Activated CD4-positive, alpha-beta T cell treated with anti-CD3 and anti-CD28 coated beads, Interleukin-10, Interleukin-2, amounts not matched to agents 100 ng/mL and 50 ng/mL, durations not matched to agents 16 hours and 8 hours (primary cell): ENCODE results near the gene SPTBN2.
"Not testable (repeated sequence)": the region's sequence is repeated elsewhere in the genome, so short reads cannot be mapped to it uniquely, and the experiment has no call there.

Experiments used
- DNase-seq: peaks from one replicate; pipeline ENCODE4 v3.0.0-alpha.2; 2020

SPTBN2 gene

DNA sequence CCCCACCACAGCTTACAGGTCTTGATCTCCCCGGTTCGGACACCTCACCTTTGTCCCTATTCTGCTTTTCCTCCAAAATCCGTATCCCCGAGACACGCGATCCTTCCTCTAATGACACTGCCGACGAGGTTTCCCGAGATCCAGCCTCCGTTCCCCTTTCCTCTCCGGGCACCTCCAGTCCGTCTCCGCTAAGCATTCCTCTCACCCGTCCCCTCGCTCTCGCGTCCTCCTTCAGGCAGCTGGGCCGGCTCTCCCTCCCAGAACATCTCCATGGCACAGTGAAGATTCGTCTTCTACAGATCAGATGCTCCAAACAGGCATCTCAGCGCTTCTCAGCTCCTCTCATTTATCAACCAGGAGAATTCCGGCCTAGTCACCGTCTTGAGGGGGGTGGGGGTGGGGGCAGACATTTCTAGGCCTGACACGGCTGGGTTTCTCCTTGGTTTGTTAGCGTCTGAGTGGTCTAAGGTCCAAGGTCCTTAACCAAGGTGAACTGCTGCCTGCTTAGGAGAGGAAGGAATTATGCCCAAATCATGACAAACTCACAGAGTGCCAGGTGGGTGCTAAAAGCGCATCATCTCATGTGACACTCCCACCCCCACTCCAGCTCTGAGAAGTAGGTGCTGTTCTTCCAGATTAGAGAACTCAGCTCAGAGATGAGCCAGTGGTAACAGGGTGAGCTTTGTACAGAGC is at the start of gene SPTBN2:
Gene SPTBN2, minus strand, starts transcription at position 524 of the 693 bp plus-strand sequence. CDS start 7,976 bp downstream, outside the sequence.
- DNase-seq: no peak

DNA sequence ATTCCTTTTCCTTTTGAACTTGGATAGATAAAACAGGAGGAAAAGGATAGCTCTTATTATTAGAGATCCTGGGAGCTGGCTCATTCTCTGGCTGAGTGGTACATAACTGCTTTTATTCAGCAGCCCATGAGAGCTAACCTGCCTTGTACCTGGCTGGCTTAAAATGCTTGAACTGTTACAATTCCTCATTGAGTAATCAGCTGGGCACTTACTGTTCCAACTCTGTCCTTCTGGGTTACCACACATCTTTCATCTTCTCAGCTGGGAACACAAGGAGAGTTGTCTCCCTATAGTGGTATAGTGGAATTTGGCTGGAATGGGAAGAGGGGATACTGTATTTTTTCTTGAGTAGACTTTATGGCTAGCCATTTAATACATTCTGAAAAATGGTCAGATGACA is 39.8 kb upstream of the SPTBN2 start:
- DNase-seq: no peak

DNA sequence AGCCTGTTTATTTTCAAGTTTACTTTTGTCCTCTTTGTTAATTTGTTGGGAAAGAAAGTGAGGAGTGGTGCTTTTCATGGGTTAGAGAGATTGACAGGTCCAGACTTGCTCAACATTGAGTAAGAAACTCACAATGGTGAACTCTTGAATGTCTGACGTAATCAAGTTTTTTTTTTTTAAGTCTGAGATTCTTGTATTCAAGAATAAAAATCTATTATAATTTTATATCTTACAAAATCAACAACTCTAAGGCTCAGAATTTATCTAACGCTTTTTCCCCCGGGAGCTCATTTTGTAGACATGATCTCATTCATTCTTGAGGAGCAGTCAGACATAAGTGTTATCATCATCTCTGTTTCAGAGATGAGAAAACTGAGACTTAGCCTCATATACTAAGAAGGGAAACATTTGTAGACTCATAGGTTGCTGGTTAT is 39.1 kb upstream of the SPTBN2 start:
- no peak for DNase-seq

DNA sequence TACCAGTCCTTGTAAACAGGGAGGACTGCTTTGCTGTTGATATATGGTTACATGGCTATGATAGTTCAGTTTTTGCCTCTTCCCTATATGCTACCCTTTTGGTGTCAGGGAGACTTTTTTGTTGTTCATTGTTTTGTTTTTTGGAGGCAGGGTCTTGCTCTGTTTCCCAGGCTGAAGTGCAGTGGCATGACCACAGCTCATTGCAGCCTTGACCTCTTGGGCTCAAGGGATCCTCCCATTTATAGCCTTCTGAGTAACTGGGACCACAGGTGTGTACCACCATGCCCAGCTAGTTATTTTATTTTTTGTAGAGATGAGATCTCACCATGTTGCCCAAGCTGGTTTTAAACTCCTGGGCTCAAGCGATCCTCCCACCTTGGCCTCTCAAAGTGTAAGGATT is 38.6 kb upstream of the SPTBN2 start:
- no peak for DNase-seq

DNA sequence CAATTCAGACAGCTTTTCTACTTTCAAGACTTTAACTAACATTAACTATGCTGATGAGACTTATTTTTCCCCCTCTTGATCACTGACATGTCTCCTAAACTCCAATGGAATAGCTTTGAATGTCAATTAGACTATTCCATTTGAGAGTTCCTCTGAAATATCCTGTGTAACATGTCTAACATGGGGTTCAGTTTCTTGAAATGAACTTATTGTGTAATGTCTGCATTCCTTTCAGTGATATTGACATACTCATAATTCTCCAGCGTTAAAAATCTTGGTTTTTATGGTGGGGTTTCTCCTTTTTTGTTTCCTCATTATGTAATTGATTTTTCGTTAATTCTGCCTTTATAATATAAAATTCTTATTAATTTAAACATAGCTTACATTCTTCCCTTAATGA is 37.7 kb upstream of the SPTBN2 start:
- no peak for DNase-seq

DNA sequence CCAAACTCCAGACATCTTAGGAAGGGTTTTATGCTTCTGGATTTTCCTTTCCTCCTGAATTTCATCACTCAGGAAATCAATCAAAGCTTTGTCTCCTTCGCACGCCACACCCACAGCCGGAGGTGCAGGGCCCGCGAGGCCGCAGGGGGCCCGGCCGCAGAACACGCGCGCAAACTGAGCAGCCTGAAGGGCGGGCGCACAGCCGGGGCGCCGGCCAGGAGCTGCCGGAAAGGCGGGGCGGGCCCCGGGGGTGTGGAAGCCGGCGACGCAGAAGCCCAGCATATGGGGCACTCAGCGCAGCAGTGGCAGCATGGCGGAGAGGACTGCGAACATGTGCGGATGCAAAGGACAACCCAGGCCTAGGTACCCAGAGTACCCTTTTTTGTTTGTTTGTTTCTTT is 33.1 kb upstream of the SPTBN2 start:
- no peak for DNase-seq

DNA sequence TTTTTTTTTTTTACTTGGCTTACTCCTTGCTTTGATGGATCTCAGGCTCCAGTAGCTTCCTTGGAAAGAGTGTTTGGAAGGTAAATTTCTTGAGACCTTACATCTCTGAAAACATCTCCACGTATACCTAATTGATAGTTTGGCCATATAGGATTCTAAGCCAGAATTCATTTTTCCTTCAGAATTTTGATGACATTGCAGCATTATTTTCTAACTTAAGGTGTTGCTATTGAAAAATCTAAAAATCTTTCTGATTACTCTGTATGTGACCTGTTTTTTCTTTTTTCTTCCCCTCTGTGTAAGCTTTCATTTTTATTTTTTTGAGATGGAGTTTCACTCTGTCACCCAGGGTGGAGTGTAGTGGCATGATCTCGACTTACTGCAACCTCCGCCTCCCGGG is 23.1 kb upstream of the SPTBN2 start:
- no peak for DNase-seq

DNA sequence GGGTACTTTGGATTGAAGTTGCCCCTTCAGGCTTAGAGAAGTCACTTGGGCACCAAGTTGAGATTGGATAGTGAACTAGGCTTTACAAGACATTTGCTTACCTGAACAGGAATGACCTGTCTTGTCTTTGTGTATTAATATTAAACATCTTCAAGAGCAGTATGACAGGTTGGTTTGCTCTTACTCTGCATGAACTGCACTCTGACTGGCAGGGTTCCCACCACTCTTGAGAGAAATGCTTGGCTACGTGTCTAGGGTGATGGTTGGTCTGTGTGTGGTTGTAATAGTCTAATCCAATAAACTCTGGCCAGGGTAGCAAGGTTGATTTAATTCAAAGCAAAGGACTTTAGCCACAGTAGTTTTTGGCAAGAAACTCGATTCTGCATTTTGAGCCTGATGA is 20.1 kb upstream of the SPTBN2 start:
- no peak for DNase-seq

DNA sequence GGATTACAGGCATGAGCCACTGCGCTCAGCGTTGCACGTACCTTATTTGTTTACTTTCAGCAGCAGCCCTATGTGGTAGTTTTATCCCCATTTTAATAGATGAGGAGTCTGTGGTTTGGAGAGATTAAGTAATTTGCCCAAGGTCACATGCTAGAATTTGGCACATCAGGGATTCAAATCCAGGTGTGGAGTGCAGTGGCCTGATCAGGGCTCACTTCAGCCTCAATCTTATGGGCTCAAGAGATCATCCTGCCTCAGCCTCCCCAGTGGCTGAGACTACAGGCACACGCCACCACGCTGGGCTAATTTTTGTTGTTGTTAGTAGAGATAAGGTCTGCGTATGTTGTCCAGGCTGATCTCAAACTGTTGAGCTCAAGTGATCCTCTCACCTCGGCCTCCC is 18.5 kb upstream of the SPTBN2 start:
- DNase-seq: no peak

DNA sequence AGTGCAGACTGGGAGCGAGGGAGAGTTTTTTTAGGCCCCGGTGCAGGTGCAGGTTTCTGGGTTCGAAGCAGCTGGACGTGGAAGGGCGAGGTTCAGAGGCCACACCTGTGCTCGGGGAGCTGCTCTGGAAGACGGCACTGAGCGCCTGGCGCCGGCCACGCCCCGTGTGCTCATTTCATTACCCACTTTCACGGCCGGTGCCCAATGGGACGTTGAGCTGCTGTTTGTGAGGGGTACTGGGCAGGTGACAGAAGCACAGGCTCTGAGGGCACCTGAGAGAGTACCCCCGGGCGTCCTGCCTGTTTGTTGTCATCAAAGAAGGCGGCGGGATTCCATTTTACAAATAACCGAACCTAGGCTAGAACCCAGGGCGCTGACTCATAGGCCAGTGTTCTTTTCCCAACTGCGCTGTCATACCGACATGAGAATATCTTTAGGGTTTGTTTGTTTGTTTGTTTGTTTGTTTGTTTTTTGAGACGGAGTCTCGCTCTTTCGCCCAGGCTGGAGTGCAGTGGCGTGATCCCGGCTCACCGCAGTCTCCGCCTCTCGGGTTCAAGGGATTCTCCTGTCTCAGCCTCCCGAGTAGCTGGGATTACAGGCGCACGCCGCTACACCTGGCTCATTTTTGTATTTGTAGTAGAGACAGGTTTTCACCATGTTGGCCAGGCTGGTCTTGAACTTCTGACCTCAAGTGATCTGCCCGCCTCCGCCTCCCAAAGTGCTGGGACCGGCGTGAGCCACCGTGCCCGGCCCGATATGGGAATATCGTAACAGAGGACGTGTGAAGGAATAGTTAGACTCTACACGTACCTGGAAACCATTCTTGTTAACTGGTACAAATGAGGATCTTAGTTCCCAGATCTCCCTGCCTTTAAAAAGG is 16.6 kb upstream of the SPTBN2 start:
- peak; percentile 64 for DNase-seq

DNA sequence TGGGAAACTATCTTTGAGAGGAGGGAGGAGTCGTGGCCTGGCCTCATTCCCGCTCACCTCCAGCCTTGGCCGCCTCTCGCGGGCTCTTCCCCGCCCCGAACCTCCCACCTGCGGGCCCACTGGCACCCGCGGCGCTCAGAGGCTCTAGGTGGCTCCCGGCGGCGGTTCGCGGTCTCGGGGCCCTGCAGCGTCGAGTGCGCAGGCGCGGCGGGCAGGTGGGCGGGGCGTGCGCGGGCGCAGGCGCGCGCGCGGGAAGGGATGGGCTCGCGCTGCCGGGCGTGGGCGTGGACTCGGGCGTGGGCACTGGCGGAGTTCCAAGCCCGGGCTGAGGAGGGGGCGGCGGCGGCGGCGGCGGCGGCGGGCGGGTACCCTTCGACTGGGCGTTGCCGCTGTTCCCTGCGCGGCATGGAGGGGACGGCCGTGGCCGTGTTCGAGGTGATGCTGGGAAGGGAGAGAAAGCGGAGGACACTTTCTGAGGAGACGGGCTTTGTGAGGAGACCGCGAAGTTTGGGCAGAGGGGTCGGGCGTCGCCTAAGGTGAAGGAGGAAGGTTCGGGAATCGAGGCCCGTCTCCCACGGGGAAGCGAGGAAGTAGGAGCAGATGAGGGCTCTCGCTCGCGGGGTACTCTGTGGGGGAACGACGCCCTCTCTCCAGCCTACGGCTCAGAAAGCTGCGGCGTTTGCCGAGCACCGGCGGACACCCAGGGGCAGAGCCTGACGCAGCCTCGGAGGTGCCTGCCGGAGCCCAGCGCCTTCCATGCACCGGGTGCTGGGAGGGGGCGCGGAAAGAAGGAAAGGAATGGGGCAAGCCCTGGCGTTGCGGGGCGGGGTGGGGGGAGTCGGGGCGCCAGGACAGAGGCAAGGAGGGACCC is 15.7 kb upstream of the SPTBN2 start:
- peak; percentile 92 for DNase-seq

DNA sequence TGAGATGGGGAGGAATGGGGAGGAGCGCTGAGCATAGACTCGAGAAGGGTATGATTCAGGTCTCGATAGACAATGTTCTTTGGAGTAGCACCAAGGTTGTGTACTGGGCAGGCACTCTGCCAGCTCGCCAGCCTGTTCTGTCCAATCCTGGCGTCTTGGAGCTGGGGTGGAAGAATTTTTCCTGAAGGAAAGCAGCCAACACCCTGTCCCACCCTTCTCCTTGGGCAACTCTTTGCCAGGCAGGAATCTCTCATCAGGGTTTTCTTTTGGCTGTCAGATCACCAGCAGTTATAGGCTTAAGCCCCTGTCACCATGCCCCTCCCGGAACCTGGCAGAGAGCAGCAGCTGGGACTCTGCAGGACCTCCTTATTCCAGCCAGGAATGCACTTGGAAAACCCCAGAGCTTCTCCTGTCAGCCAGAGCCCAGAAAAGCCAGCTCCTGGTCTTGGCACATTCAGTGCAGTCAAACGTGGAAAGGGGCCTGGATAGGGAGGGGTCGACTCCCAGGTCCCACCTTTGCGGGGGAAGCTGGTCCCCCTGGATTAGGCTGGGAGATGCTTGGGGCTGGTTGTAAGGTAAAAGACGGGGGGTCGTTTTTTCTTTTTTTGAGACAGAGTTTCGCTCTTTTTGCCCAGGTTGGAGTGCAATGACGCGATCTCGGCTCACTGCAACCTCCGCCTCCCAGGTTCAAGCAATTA is 14.4 kb upstream of the SPTBN2 start:
- no peak for DNase-seq

DNA sequence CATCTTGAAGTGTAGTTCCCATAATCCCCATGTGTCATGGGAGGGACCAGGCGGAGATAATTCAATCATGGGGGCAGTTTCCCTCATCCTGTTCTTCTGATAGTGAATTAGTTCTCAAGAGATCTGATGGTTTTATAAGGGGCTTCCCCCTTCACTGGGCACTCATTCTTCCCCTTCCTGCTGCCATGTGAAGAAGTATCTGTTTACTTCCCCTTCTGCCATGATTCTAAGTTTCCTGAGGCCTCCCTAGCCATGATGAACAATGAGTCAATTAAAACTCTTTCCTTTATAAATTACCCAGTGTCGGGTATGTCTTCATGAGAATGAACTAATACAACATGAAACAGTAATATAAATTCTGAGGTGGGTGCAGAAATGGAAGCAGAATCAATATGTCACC is 12.1 kb upstream of the SPTBN2 start:
- no peak for DNase-seq

DNA sequence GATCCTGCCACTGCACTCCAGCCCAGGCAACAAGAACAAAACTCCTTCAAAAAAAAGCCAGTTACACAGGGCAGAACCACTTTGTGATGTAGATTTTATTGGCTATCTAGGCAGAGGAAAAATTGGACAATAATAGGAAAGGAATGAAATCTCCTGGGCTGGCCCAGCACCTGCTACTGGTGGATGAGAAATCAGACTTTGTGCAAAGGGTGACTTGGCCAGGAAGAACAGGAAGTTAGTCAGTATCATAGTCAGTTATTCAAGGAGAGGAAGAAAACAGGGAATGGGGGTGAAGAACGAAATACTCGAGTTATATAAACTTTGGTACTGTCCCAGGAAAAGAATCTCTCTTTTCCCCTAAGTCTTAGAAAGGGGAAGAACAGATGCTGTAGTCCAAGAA is 11.0 kb upstream of the SPTBN2 start:
- DNase-seq: no peak

DNA sequence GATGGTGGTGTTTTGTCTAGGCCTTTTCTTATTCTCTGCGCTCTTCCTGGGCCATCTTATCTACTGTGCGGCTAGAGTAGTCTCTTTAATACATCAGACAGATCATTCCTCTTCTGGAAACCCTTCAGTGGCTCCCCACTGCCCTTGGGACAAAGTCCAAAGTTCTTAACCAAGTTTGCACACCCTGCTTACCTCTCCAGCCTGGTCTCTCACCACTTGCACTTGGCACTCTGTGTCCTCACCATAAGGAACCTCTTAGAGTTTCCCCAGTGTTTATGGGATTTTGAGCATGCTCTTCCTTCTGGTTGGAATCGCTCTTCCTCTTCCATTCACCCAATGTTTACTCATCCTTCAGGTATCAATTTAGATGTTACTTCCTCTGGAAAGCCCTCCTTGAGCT is 5.2 kb upstream of the SPTBN2 start:
- no peak for DNase-seq

DNA sequence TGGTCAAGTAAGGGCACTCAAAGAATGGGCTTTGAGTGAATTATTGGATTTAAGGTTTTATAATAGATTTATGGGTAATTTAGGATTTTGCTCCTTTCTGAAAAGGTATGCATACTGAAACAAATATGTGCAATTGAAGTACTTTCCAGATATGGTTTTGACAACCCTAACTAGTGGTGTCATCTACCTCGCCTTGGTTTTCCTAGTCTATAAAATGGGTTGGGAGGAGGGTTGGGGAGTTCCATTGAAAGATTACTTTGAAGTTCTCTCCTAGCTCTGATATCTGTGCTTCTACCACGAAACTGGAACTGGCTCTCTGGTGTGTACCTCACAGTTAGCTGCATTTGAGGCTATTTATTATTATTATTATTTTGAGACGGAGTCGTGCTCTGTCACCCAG is 431 bp upstream of the SPTBN2 start:
- DNase-seq: no peak

DNA sequence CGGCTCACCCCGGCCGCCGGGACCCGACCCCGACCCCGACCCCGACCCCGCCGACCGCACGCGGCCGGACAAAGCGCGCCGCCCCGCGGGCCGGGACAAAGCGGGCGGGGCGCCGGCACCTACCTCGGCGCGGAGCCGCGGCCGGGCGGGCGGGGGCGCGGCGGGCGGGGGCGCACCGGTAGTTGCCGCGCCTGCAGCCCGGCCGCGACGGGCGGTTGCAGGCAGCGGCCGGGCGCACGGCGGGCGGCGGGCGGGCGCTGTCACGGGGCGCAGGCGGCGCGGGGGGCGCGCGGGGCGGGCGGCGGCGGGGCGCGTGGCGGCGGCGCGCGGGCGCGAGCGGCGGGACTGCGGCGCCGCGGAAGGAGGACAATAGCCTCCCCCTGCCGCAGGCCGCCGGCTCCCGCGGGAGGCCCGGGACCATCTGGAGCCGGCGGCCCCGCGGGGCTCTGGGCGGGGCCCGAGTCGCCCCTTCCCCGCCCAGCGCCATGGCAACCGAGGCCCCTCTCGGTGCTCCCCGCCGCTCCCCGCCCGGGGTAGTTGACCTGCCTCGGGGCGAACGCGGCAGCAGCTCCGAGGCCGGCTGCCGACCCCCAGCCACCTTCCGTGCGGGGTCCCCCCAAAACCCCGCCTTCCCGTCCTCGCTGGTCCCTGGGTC is 851 bp downstream of the SPTBN2 start:
- DNase-seq: no peak

DNA sequence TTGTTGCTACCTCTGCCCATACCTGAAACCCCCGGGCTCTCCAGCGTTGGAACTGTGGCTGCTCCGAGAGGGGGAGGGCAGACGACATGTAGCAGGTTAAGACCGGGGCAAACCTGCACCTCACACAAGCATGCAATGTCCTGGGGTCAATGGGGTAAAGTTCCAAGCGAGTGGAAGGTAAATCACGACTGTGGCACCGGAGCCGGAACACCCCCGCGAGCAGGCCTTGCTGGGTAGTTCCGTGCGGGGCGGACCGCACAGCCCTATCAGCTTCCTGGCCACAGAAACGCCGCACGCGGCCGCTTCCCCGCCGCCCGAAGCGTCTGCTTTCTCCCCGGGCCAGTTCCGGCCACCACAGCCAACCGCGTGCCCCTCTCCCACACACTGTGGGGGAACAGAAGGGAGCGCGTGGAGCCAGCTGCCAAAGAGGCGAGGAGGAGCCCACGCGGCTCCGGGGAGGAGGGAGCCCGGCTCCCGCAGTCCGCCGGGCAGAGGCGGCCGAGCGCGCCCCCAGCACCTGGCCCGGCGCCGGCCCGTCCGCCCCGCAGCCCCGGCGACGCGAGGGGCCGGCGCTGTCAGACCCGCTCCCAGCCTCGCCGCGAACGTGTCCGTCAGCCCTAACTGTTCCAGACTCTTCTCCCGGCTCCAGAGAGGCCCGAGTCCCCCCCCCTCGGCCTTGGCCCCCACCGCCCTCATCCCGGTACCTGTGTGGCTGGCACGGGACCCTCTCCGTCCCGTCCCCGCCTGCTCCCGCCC is 1.6 kb downstream of the SPTBN2 start:
- DNase-seq: peak; percentile 17

DNA sequence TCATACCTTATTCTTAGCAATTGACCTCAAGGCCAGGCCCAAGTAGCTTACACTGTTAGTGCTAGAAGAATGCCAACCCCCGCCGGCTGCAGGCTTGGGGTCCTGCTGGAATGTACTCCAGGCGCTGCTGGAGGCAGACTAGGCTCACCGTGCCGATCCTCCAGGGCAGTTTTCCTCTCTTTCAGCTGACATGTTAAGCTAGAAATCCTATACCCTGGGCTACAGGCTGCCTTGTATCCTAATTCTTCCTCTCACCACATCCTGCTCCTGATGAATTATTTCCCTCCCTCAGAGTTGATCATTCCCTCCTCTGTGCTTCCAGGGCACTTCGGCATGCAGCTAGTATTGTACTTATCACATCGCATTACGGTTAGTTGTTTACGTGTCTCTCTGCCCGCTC is 3.4 kb downstream of the SPTBN2 start:
- DNase-seq: no peak

DNA sequence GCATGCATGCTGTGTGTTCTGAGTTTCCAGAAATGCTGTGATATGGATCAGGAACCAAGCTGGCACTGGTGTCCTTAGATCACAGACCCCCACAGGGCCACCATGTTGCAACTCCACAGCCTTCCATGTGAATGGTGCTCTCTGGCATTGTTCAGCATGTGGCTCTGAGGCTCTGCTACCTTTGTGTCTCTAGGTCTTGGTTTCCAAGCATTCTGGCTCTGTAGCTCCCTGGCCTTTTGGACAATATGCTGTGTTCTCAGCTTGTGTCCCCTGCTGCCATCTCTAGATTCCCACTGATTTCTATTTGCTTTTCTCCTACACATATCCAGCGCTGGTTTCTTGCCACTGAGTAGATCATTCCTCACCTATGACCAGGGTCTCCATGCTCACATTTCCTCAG is 3.9 kb downstream of the SPTBN2 start:
- no peak for DNase-seq

DNA sequence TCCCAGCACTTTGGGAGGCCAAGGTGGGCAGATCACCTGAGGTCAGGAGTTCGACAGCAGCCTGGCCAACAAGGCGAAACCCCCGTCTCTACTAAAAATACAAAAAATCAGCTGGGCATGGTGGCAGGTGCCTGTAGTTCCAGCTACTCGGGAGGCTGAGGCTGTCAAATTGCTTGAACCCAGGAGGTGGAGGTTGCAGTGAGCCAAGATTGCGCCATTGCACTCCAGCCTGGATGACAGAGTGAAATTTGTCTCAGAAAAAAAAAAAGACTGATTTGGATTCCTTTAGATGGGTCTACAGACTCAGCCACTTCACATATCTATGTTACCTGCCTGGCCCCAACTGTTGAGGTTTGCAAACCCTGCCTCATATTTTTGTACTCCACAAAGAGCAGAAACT is 4.8 kb downstream of the SPTBN2 start:
- DNase-seq: not testable (repeated sequence)
